Stimulated activated CD8-positive, alpha-beta memory T cell treated with anti-CD3 and anti-CD28 coated beads, Interleukin-12 subunit alpha, Interleukin-12 subunit beta, amount 100 ng/mL, for 1 hour (primary cell): Measurements from ENCODE around the gene MAN1A2.

Experiments used
- DNase-seq: peaks from one replicate; pipeline ENCODE4 v3.0.0-alpha.2; 2020; ENCODE audit warnings: low read depth

MAN1A2 gene

GRCh38 chr1:117495068-117495467 lies 127.8 kb downstream of the MAN1A2 start:
- DNase-seq = no peak

- no peak for DNase-seq
Observed at GRCh38 chr1:117499071-117499470, 131.8 kb downstream of the MAN1A2 start.

- no peak for DNase-seq
Observed at GRCh38 chr1:117500584-117500983, 133.3 kb downstream of the MAN1A2 start.

GRCh38 chr1:117501281-117501680 lies 134.0 kb downstream of the MAN1A2 start:
- no peak for DNase-seq

- DNase-seq = no peak
Observed at GRCh38 chr1:117511273-117511672, 144.0 kb downstream of the MAN1A2 start.

GRCh38 chr1:117512728-117513321 lies 145.6 kb downstream of the MAN1A2 start:
- no peak for DNase-seq

- no peak for DNase-seq
Observed at GRCh38 chr1:117523111-117523510, 155.9 kb downstream of the MAN1A2 start.

- no peak for DNase-seq
Observed at GRCh38 chr1:117527074-117527473, 159.8 kb downstream of the MAN1A2 start.

GRCh38 chr1:117527566-117528102 lies 160.4 kb downstream of the MAN1A2 start:
- DNase-seq = no peak

GRCh38 chr1:117529683-117530082 lies 162.4 kb downstream of the MAN1A2 start:
- no peak for DNase-seq

GRCh38 chr1:117531222-117531621 lies 164.0 kb downstream of the MAN1A2 start:
- DNase-seq = no peak

GRCh38 chr1:117534995-117535467 lies 167.8 kb downstream of the MAN1A2 start:
- no peak for DNase-seq

GRCh38 chr1:117535821-117536220 lies 168.6 kb downstream of the MAN1A2 start:
- DNase-seq = no peak

- DNase-seq = no peak
Observed at GRCh38 chr1:117537291-117537920, 170.2 kb downstream of the MAN1A2 start.

GRCh38 chr1:117540532-117540931 lies 173.3 kb downstream of the MAN1A2 start:
- no peak for DNase-seq

- DNase-seq = no peak
Observed at GRCh38 chr1:117541003-117541402, 173.8 kb downstream of the MAN1A2 start.

- no peak for DNase-seq
Observed at GRCh38 chr1:117541585-117541984, 174.3 kb downstream of the MAN1A2 start.

GRCh38 chr1:117544509-117545109 lies 177.4 kb downstream of the MAN1A2 start:
- no peak for DNase-seq

- DNase-seq = no peak
Observed at GRCh38 chr1:117546467-117546866, 179.2 kb downstream of the MAN1A2 start.

GRCh38 chr1:117553471-117553870 lies 186.2 kb downstream of the MAN1A2 start:
- DNase-seq = no peak

GRCh38 chr1:117555806-117556205 lies 188.6 kb downstream of the MAN1A2 start:
- DNase-seq = no peak

- no peak for DNase-seq
Observed at GRCh38 chr1:117556341-117556740, 189.1 kb downstream of the MAN1A2 start.

GRCh38 chr1:117556976-117557375 lies 189.7 kb downstream of the MAN1A2 start:
- DNase-seq = no peak
